Endothelial cell of umbilical vein (primary cell): ENCODE data around the gene PGM2L1. TPM values are rescaled to one million over a fixed set of nuclear protein-coding genes. Genes with fewer than 3 reads are reported as not detected.

Experiments
- BruUV-seq: library from RNA; stranded (reverse); fragments of 400-500 nt; replicated peaks from 2 replicates; lab custom pipeline; 2021; lab: Mats Ljungman, UMichigan
- CTCF ChIA-PET: fragments of 300-600, 350-600 bp; sonication (Branson Sonifier 250); formaldehyde crosslinking; loops from one replicate; lab custom pipeline; 2021; ENCODE audit warnings: antibody characterized with exemption, inconsistent platforms; lab: Charles Lee
- POLR2A ChIA-PET: fragments of 300-600, 350-600 bp; sonication (Branson Sonifier 250); formaldehyde crosslinking; loops from one replicate; lab custom pipeline; 2021; ENCODE audit warnings: antibody characterized with exemption, inconsistent platforms; lab: Charles Lee
- DNase-seq: peaks from one replicate; pipeline ENCODE4 v3.0.0-alpha.2; 2011; ENCODE audit warnings: low read depth, low spot score
- FAIRE-seq: peaks from 2 replicates; lab custom pipeline; 2011; peaks lifted over from hg19 to GRCh38; lab: Jason Lieb, UNC
- H2AFZ ChIP-seq: 2 replicates; pipeline ENCODE4 v1.6.0; 2012; ENCODE audit warnings: low read depth, low read length, control low read depth, inconsistent platforms
- H3K27ac ChIP-seq: 2 replicates; pipeline ENCODE4 v1.5.1; 2011; ENCODE audit warnings: low read depth, mild to moderate bottlenecking, control low read depth, low read length, moderate library complexity; ENCODE audit not compliant: insufficient read depth
- H3K27me3 ChIP-seq, 2 experiments: 2 replicates each; pipeline versions ENCODE4 v1.6.0 to v1.6.1; 2011; ENCODE audit warnings: low read length in 2 of 2, mixed read lengths in 1 of 2; ENCODE audit not compliant: control insufficient read depth in 2 of 2, insufficient read depth in 2 of 2
- H3K36me3 ChIP-seq, 2 experiments: 2 replicates in 1 of 2; 3 replicates in 1 of 2; pipeline ENCODE4 v1.5.1; 2011; ENCODE audit warnings: low read length in 2 of 2, mild to moderate bottlenecking in 1 of 2, moderate library complexity in 1 of 2; ENCODE audit not compliant: control insufficient read depth in 2 of 2, insufficient read depth in 2 of 2; ENCODE audit errors: extremely low read depth in 1 of 2
- H3K4me1 ChIP-seq: 3 replicates; pipeline ENCODE4 v1.5.1; 2011; ENCODE audit warnings: mild to moderate bottlenecking, low read length; ENCODE audit not compliant: control insufficient read depth, insufficient read depth; ENCODE audit errors: extremely low read depth
- H3K4me2 ChIP-seq: 2 replicates; pipeline ENCODE4 v1.6.1; 2011; ENCODE audit warnings: low read length, control low read depth, mixed read lengths; ENCODE audit not compliant: insufficient read depth
- H3K4me3 ChIP-seq, 3 experiments: fragments of 200-600 bp in 1 of 3; sonication (generic), shearing (Covaris generic) in 1 of 3; replicated peaks in 1 of 3; 2 replicates each; pipeline ENCODE4 v1.5.1; 2011 to 2016; ENCODE audit warnings: control low read depth in 3 of 3, low read length in 3 of 3, mild to moderate bottlenecking in 2 of 3, inconsistent platforms in 1 of 3, low read depth in 1 of 3, moderate library complexity in 1 of 3; ENCODE audit not compliant: insufficient read depth in 1 of 3
- H3K79me2 ChIP-seq: 2 replicates; pipeline ENCODE4 v1.6.0; 2012; ENCODE audit warnings: low read length, inconsistent platforms; ENCODE audit not compliant: control insufficient read depth, insufficient read depth
- H3K9ac ChIP-seq: replicated peaks from 2 replicates; pipeline ENCODE3; 2011; ENCODE audit warnings: low read length, control low read depth; ENCODE audit not compliant: insufficient read depth; ENCODE audit errors: extremely low read depth
- H3K9me1 ChIP-seq: replicated peaks from 3 replicates; pipeline ENCODE4 v1.6.0; 2011; ENCODE audit warnings: mild to moderate bottlenecking, low read length; ENCODE audit not compliant: control insufficient read depth, insufficient read depth; ENCODE audit errors: extremely low read depth
- H3K9me3 ChIP-seq: replicated peaks from 2 replicates; pipeline ENCODE4 v1.5.1; 2012; ENCODE audit warnings: low read length, inconsistent platforms; ENCODE audit not compliant: control insufficient read depth, insufficient read depth
- H4K20me1 ChIP-seq: replicated peaks from 2 replicates; pipeline ENCODE3; 2011; ENCODE audit warnings: mild to moderate bottlenecking, low read length; ENCODE audit not compliant: control insufficient read depth, insufficient read depth; ENCODE audit errors: extremely low read depth
- GATA2 ChIP-seq: IDR thresholded peaks from 2 replicates; pipeline ENCODE4 v1.7.0; 2011; ENCODE audit warnings: low read depth, mild to moderate bottlenecking, moderate library complexity, mixed read lengths, low read length; ENCODE audit not compliant: insufficient read length, insufficient read depth
- POLR2AphosphoS5 ChIP-seq: IDR thresholded peaks from 2 replicates; pipeline ENCODE4 v1.6.1; 2012; ENCODE audit warnings: low read depth, mild to moderate bottlenecking, control low read depth, low read length, moderate library complexity; ENCODE audit not compliant: insufficient read depth
- dilution Hi-C: fragments of 300-500 bp; cut with MboI; formaldehyde crosslinking; loops from one replicate; pipeline ENCODE4 v1.15.0; 2019; ENCODE audit warnings: low sequenced_read_pairs; ENCODE audit not compliant: extremely low pct_ligation_motif_present
- intact Hi-C: fragments of 100-400 bp; cut with micrococcal nuclease; formaldehyde crosslinking; loops from one replicate; pipeline ENCODE4 v1.10.0; 2022
- polyA plus RNA-seq, 4 experiments: library from polyadenylated mRNA; depleted of rRNA in 3 of 4; stranded (reverse) in 3 of 4; unstranded in 1 of 4; fragments of >200 nt; gene quantifications; 2 replicates each; pipeline versions ENCODE4 v1.2.1 to v1.2.3, GENCODE V29; 2011 to 2012; ENCODE audit warnings: missing spikeins in 1 of 4
- total RNA-seq: library from RNA; stranded (reverse); gene quantifications from 2 replicates; pipeline ENCODE4 v1.2.3, GENCODE V29; 2021
- TF ChIP-seq, protein P1 (sequence below), 2 donors: IDR thresholded peaks; 1 replicate in 1 of 2; 2 replicates in 1 of 2; pipeline ENCODE4 v1.5.1; 2011; ENCODE audit warnings: low read length in 2 of 2, mild to moderate bottlenecking in 2 of 2, moderate library complexity in 2 of 2, control low read depth in 1 of 2, inconsistent platforms in 1 of 2, low read depth in 1 of 2; ENCODE audit not compliant: insufficient read depth in 1 of 2; ENCODE audit errors: extremely low read depth in 1 of 2

The PGM2L1 gene
- total and polyA plus RNA-seq, 2 donors (not counting 3 experiments of a cell fraction or from before 2014, with no cell fraction given) = 7.9 to 31.4 TPM

DNA sequence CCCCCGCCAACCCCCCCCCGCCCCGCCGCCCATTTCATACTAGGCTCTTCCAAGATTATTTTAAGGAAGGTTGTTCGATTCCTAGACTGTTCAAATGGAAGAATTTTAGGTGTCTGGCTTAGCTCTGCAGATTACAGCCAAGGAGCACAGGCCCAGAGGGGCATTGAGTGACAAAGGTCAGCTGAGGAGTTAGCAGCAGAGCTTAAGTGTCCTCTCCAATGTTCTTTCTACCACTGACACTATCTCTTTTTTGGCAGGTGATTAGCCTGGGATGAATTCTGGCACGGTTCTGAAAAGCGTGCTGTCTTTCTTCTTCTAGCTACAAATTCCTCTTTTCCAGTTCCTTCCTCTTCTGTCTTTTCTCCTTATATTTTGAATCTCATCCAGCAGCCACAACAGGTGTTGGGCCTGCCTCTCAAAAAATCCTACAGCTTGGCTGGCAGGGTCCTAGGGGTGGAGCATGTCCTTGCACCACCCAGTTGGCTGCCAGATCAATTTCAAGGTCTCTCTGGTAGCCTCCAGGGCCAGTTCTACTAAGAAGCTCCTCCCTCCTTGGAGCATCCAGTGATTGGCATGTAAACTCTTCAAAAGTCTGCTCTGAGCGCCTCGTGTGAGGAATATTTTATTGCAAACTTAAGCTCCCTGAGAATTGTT, 46.1 kb upstream of the PGM2L1 start:
- no peak for TF ChIP-seq GATA2
- TF ChIP-seq, protein P1, sequence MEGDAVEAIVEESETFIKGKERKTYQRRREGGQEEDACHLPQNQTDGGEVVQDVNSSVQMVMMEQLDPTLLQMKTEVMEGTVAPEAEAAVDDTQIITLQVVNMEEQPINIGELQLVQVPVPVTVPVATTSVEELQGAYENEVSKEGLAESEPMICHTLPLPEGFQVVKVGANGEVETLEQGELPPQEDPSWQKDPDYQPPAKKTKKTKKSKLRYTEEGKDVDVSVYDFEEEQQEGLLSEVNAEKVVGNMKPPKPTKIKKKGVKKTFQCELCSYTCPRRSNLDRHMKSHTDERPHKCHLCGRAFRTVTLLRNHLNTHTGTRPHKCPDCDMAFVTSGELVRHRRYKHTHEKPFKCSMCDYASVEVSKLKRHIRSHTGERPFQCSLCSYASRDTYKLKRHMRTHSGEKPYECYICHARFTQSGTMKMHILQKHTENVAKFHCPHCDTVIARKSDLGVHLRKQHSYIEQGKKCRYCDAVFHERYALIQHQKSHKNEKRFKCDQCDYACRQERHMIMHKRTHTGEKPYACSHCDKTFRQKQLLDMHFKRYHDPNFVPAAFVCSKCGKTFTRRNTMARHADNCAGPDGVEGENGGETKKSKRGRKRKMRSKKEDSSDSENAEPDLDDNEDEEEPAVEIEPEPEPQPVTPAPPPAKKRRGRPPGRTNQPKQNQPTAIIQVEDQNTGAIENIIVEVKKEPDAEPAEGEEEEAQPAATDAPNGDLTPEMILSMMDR (IDR thresholded peaks at IDR 0.05; ENCODE audit: extremely low read depth in 1 of 2, insufficient read depth in 1 of 2, low read depth in 1 of 2, low read length in 2 of 2) = no peak
- TF ChIP-seq POLR2AphosphoS5 = no peak

More for the DNA sequence above, 46.1 kb upstream of the PGM2L1 start:
- intact Hi-C loops = no loop called here
- Histone ChIP-seq H3K27ac (no peak overlapping the region), H3K27me3 (no peaks in the 10 kb centered on the region), H3K4me2 (no peak overlapping the region), H3K9me3 (no peaks in the 10 kb centered on the region), H3K4me1 (peaks cover 4% of the 10 kb centered on the region), H3K36me3 (no peaks in the 10 kb centered on the region), H2AFZ (no peak overlapping the region), H3K4me3 (no peak overlapping the region), H3K9me1 (no peaks in the 10 kb centered on the region), H3K9ac (no peak overlapping the region), H3K79me2 (no peaks in the 10 kb centered on the region), H4K20me1 (no peaks in the 10 kb centered on the region)
- POLR2A ChIA-PET = no interaction called here
- FAIRE-seq = no peak
- no TSS peak for BruUV-seq
- dilution Hi-C loops = no loop called here
- CTCF ChIA-PET = interaction anchor here (0.6 to 4.3 kb wide), 5 partner anchors 9 to 190 kb away, joined by 4 to 30 read pairs (median 20); no protein-coding TSS in a partner anchor
- DNase-seq = no peak
